GM18870 (cell line): ENCODE measurements around the gene MMP17.

Experiments used
- ATAC-seq: cut with Tn5 transposase; IDR thresholded peaks from one replicate; pipeline ENCODE4 v1.9.1; 2021; ENCODE audit warnings: moderate library complexity; ENCODE audit not compliant: unreplicated experiment

Gene MMP17

GRCh38 chr12:131847456-131847855 is 19.3 kb downstream of the MMP17 start:
- no peak for ATAC-seq

DNA sequence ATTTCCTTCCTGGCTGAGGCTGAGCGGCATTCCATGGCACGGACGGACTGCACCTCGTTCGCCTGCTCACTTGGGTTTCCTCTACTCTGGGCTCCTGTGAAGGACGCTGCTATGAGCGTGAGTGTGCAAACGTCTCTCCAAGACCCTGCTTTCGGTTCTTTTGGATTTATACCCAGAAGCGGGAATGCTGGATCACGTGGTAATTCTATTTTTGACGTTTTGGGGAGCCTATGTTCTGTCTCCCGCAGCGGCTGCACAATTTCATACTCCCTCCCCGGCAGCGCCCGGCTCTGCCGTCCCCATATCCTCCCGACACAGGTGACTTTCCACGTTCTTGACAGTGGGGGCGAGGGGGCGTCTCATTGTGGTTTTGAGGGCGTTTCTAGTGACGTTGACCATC is 20.6 kb downstream of the MMP17 start:
- no peak for ATAC-seq

DNA sequence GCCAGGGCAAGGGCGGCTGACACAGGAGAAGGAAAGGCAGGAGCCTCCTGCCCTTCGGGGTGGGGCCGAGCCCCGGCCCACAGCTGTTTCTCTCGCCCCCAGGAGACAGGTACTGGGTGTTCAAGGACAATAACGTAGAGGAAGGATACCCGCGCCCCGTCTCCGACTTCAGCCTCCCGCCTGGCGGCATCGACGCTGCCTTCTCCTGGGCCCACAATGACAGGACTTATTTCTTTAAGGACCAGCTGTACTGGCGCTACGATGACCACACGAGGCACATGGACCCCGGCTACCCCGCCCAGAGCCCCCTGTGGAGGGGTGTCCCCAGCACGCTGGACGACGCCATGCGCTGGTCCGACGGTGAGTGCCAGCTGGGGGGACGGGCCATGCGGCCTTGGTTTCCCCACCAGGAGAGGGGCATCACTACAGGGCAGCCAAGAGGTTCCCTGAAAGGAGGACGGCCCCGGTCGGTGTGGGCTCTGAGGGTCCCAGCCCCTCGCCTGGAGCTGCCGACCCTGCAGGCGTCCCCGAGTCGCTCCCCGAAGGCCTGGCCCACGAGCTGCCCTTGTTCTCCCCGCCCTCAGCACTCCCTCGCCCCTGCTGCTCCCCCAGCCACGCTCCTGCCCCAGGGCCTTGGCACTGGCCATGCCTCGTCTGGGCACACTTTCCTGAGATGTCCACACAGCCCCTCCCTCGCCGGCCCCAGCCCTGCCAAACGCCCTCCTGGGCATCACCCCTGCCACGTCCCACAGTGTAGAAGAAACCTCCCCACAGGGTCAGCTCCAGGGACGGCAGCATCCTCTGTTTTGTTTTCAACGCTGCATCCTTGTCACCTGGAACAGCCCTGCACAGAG is 21.7 kb downstream of the MMP17 start:
- no peak for ATAC-seq

- ATAC-seq: no peak
These were observed 22.8 kb downstream of the MMP17 start for GRCh38 chr12:131850856-131851559.

- no peak for ATAC-seq
These were observed 23.8 kb downstream of the MMP17 start for GRCh38 chr12:131851741-131852550.

- no peak for ATAC-seq
These were observed 24.5 kb downstream of the MMP17 start for GRCh38 chr12:131852551-131853299.

DNA sequence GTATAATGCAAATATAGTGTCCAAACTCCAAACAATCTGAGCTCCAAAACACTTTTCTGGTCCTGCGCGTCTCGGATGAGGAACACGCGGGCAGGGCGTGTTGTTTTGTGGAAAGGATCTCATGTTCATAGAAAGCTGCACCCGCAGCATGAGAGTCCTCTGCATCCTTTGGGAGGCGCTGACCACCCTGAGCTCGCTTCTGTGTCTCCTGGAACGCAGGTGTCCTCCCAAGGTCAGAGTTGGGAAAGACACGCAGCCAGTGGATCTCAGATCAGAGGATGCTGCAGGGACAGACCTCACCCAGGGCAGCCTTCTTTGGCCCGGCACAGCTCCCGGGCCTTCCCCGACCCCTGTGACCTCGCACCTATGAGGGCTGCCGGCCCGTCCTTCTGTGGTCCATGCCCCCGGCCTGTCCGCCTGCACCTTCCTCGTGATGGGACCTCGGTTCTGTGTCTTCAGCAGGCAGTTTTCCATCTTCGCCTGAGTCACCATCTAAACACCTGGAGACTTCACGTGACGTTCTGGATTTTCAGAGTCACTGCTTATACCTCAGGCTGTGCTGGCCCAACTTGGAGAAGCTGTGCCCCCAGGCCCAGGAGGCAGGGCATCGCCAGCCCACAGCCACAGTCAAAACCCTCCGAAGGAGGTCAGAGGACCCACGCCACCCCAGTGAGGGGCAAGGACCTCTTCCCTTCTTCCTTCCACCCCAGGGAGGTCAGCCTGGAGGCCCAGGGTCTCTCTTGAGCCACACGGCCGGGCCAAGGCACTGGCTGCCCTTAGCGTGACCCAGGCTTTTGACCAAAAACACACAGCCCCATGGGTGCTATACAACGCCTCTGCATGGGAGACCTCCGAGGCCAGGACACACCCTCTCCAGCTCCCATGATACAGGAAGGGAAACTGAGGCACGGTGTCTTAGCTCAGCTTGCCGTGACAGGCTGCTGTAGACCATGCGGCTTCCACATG is 25.9 kb downstream of the MMP17 start:
- ATAC-seq: no peak

DNA sequence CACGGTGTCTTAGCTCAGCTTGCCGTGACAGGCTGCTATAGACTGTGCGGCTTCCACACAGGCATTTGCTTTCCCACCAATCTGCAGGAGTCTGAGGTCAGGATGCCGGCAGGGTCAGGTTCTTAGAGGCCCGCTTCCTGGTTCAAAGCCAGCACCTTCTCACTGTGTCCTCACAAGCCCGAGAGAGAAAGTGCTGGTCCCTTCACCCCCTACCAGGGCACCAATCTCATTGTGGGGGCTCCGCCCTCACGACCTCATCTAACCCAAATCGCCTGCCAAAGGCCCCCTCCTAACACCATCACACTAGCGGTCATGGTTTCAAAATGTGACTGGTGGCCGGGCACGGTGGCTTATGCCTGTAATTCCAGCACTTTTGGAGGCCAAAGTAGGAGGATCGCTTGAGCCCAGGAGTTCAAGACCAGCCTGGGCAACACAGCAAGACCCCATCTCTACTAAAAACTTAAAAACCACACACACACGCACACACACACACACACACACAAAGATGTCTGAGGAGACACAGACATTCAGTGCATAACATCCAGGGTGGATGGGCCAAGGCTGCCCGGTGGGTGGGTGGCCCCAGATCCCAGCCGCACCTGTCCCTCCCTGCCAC is 26.8 kb downstream of the MMP17 start:
- no peak for ATAC-seq

- no peak for ATAC-seq
These were observed 27.4 kb downstream of the MMP17 start for GRCh38 chr12:131855521-131856142.

GRCh38 chr12:131856366-131857097 is 28.3 kb downstream of the MMP17 start:
- no peak for ATAC-seq

GRCh38 chr12:131857908-131858850 is 30.0 kb downstream of the MMP17 start:
- no peak for ATAC-seq

- ATAC-seq: no peak
These were observed 32.5 kb downstream of the MMP17 start for GRCh38 chr12:131860472-131861260.

DNA sequence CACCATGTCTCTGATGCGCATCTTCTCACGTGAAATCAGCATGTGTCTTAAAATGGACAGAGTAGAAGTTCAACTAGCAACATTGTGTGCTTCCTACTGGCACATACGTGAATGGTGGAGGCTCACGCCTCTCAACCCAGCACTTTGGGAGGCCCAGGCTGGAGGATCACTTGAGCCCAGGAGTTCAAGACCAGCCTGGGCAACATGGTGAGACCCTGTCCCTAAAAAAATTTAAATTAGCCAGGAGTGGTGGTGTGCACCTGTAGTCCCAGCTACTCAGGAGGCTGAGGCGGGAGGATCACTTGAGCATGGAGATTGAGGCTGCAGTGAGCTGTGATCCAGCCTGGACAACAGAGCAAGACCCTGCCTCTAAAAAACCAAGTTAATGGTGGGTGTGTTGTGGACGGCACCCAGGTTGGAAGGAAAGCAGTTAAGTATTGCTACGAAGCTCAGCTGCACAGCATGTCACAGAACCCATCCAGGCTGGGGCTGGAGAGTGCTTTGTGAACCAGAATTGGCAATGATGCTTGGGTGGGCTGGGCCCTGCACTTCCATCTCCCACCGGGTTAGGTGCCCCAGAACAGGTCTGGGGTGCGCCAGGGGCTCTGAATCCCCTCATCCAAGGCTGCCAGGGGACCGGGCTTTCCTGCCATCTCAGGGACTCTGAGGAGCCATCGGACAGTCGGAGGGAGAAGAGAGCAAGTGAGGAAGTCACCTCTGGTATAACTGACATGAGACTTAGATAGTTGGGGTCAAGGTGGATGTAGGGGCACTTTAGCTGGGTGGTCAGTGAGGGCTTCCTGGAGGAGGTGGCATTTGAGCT is 33.3 kb downstream of the MMP17 start:
- no peak for ATAC-seq

DNA sequence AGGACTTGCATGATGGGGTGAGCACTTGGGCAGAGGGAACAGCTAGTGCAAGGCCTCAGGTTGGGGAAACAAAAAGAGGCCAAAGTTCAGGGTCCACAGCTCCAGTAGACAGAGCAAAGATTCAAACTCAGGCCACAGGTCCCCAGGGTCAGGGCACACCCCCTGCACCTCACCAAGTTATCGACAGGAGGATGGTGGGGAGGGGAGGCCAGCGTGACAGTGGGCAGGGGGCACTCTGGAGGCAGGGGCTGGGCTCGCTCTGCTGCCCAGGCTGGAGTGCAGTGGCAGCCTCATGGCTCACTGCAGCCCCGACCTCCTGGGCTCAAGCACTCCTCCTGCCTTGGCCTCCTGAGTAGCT is 33.9 kb downstream of the MMP17 start:
- ATAC-seq: no peak

DNA sequence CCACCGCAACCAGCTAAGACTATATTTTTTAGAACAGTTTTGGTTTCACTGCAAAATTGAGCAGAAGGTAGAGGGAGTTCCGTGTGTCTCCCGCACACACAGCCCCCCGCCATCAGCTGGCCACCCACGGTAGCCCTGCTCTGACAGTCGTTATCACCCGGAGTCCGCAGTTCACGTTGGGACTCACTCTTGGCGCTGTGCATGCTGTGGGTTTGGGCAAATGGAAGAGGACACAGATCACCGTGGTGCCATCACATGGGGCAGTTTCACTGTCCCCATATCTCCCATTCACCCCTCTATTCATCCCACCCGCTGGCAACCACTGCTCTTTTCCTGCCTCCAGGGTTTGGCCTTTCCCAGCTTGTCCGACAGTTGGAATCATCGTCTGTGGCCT is 34.4 kb downstream of the MMP17 start:
- ATAC-seq: no peak
